Keratinocyte (primary cell): ENCODE data around the gene XPC. TPM values are rescaled to one million over a fixed set of nuclear protein-coding genes. Genes with fewer than 3 reads are reported as not detected.

Experiments
- DNase-seq: peaks from one replicate; pipeline ENCODE4 v3.0.0-alpha.2; 2011; ENCODE audit warnings: low read depth, missing footprints, low spot score
- FAIRE-seq: peaks from 2 replicates; lab custom pipeline; 2011; peaks lifted over from hg19 to GRCh38; lab: Jason Lieb, UNC
- H2AFZ ChIP-seq: 2 replicates; pipeline ENCODE4 v1.6.0; 2012; ENCODE audit warnings: low read length, control low read depth, inconsistent platforms; ENCODE audit not compliant: control insufficient read depth
- H3K27ac ChIP-seq: 2 replicates; pipeline ENCODE4 v1.5.1; 2011; ENCODE audit warnings: low read length; ENCODE audit not compliant: control insufficient read depth, insufficient read depth
- H3K27me3 ChIP-seq: 3 replicates; pipeline ENCODE4 v1.6.0; 2011; ENCODE audit warnings: low read length; ENCODE audit not compliant: control insufficient read depth, insufficient read depth; ENCODE audit errors: extremely low read depth
- H3K36me3 ChIP-seq, 2 experiments: 2 replicates in 1 of 2; 3 replicates in 1 of 2; pipeline ENCODE4 v1.5.1; 2011; ENCODE audit warnings: low read length in 2 of 2, mild to moderate bottlenecking in 1 of 2; ENCODE audit not compliant: control insufficient read depth in 2 of 2, insufficient read depth in 2 of 2; ENCODE audit errors: extremely low read depth in 1 of 2
- H3K4me1 ChIP-seq: 3 replicates; pipeline ENCODE4 v1.5.1; 2011; ENCODE audit warnings: low read length; ENCODE audit not compliant: control insufficient read depth, insufficient read depth; ENCODE audit errors: extremely low read depth
- H3K4me2 ChIP-seq: 3 replicates; pipeline ENCODE4 v1.6.0; 2011; ENCODE audit warnings: low read depth, low read length; ENCODE audit not compliant: control insufficient read depth, insufficient read depth; ENCODE audit errors: extremely low read depth
- H3K4me3 ChIP-seq, 3 experiments: fragments of 200-600 bp in 1 of 3; sonication (generic) in 1 of 3; 2 replicates in 2 of 3; 3 replicates in 1 of 3; pipeline ENCODE4 v1.5.1; 2011 to 2016; ENCODE audit warnings: low read length in 3 of 3, mild to moderate bottlenecking in 3 of 3, control low read depth in 2 of 3, inconsistent platforms in 1 of 3, low read depth in 1 of 3, mixed read lengths in 1 of 3, mixed run types in 1 of 3, moderate library complexity in 1 of 3; ENCODE audit not compliant: control insufficient read depth in 2 of 3, insufficient read depth in 2 of 3; ENCODE audit errors: extremely low read depth in 1 of 3
- H3K79me2 ChIP-seq: 2 replicates; pipeline ENCODE4 v1.6.0; 2012; ENCODE audit warnings: low read length; ENCODE audit not compliant: control insufficient read depth, insufficient read depth
- H3K9ac ChIP-seq: 3 replicates; pipeline ENCODE4 v1.6.0; 2011; ENCODE audit warnings: low read length; ENCODE audit not compliant: control insufficient read depth, insufficient read depth; ENCODE audit errors: extremely low read depth
- H3K9me1 ChIP-seq: 3 replicates; pipeline ENCODE4 v1.6.0; 2011; ENCODE audit warnings: low read length; ENCODE audit not compliant: control insufficient read depth, insufficient read depth; ENCODE audit errors: extremely low read depth
- H3K9me3 ChIP-seq: 2 replicates; pipeline ENCODE4 v1.5.1; 2012; ENCODE audit warnings: low read depth, low read length; ENCODE audit not compliant: control insufficient read depth
- H4K20me1 ChIP-seq: 3 replicates; pipeline ENCODE4 v1.6.0; 2011; ENCODE audit warnings: low read length; ENCODE audit not compliant: control insufficient read depth, insufficient read depth; ENCODE audit errors: extremely low read depth
- CTCF ChIP-seq, 3 experiments: IDR thresholded peaks in 1 of 3; conservative IDR thresholded peaks in 1 of 3; optimal IDR thresholded peaks in 1 of 3; 2 replicates in 2 of 3; 3 replicates in 1 of 3; pipeline versions ENCODE3 to v1.5.1; 2011; ENCODE audit warnings: low read length in 3 of 3, mild to moderate bottlenecking in 3 of 3, moderate library complexity in 2 of 3, control low read depth in 1 of 3, inconsistent platforms in 1 of 3; ENCODE audit not compliant: insufficient read depth in 2 of 3; ENCODE audit errors: extremely low read depth in 1 of 3
- EZH2 ChIP-seq: IDR thresholded peaks from one replicate; pipeline ENCODE4 v1.6.1; 2012; ENCODE audit warnings: inconsistent platforms, mild to moderate bottlenecking, low read length, moderate library complexity
- dilution Hi-C: fragments of 300-500 bp; cut with MboI; formaldehyde crosslinking; loops from one replicate; pipeline ENCODE4 v1.7.0; 2020; ENCODE audit warnings: low sequenced_read_pairs; ENCODE audit not compliant: extremely low pct_ligation_motif_present
- polyA plus RNA-seq, 5 experiments: library from polyadenylated mRNA; depleted of rRNA in 3 of 5; stranded (reverse) in 3 of 5; stranded (forward) in 1 of 5; unstranded in 1 of 5; fragments of >200 nt; gene quantifications; 1 replicate in 1 of 5; 2 replicates in 3 of 5; 3 replicates in 1 of 5; pipeline versions ENCODE4 v1.2.1 to v1.2.3, GENCODE V29; 2011 to 2012; ENCODE audit warnings: missing spikeins in 2 of 5, low read depth in 1 of 5, low replicate concordance in 1 of 5

XPC gene
- polyA plus RNA-seq, 1 donor (not counting 4 experiments of a cell fraction or from before 2014, with no cell fraction given), result 24.9 TPM

GRCh38 chr3:14194865-14195264 is 16.5 kb upstream of the XPC start:
- TF ChIP-seq CTCF (optimal IDR thresholded peaks at IDR 0.05 in 1 of 3, IDR thresholded peaks at IDR 0.05 in 1 of 3, conservative IDR thresholded peaks at IDR 0.05 in 1 of 3; ENCODE audit: extremely low read depth in 1 of 3, insufficient read depth in 2 of 3, low read length in 3 of 3), result no peak
- dilution Hi-C loops, result no loop called here
- no peak overlapping the region for H3K9ac ChIP-seq
- no peaks in the 10 kb centered on the region for H3K27me3 ChIP-seq
- H3K27ac ChIP-seq, result no peak overlapping the region
- no peaks in the 10 kb centered on the region for H3K9me3 ChIP-seq
- no peak overlapping the region for H2AFZ ChIP-seq
- H3K4me2 ChIP-seq, result no peak overlapping the region
- no peaks in the 10 kb centered on the region for H3K36me3 ChIP-seq
- no peaks in the 10 kb centered on the region for H3K9me1 ChIP-seq
- peaks cover 37% of the 10 kb centered on the region for H3K79me2 ChIP-seq
- no peak for FAIRE-seq
- H3K4me3 ChIP-seq, result no peak overlapping the region
- no peak for DNase-seq
- no peaks in the 10 kb centered on the region for H4K20me1 ChIP-seq
- peaks cover 16% of the 10 kb centered on the region for H3K4me1 ChIP-seq

GRCh38 chr3:14188041-14188754 is 9.8 kb upstream of the XPC start:
- peaks cover 59% of the 10 kb centered on the region for H3K79me2 ChIP-seq
- H3K4me1 ChIP-seq, result peaks cover 1% of the 10 kb centered on the region
- dilution Hi-C loops, result no loop called here
- TF ChIP-seq EZH2 (no peak), CTCF (optimal IDR thresholded peaks at IDR 0.05 in 1 of 3, IDR thresholded peaks at IDR 0.05 in 1 of 3, conservative IDR thresholded peaks at IDR 0.05 in 1 of 3; ENCODE audit: extremely low read depth in 1 of 3, insufficient read depth in 2 of 3, low read length in 3 of 3) (no peak)
- no peaks in the 10 kb centered on the region for H3K9me3 ChIP-seq
- H3K36me3 ChIP-seq, result peaks cover 4 to 10% of the 10 kb centered on the region in 2 experiments
- FAIRE-seq (no peak), DNase-seq (no peak)
- no peak overlapping the region for H3K4me2 ChIP-seq
- no peaks in the 10 kb centered on the region for H4K20me1 ChIP-seq
- no peaks in the 10 kb centered on the region for H3K9me1 ChIP-seq
- H3K9ac ChIP-seq, result no peak overlapping the region
- no peak overlapping the region for H3K4me3 ChIP-seq
- H3K27me3 ChIP-seq, result no peaks in the 10 kb centered on the region
- H3K27ac ChIP-seq, result no peak overlapping the region
- no peak overlapping the region for H2AFZ ChIP-seq
